ENCODE data around the gene PHTF1. TPM values are rescaled to one million over a fixed set of nuclear protein-coding genes. Genes with fewer than 3 reads are reported as not detected.

Gene PHTF1
- polyA plus RNA-seq, 1 donor (not counting 4 experiments of a cell fraction or from before 2014, with no cell fraction given), result 6.8 TPM

- TF ChIP-seq EZH2 (IDR thresholded peaks at IDR 0.05; ENCODE audit: low read length) (no peak), CTCF (optimal IDR thresholded peaks at IDR 0.05 in 1 of 3, IDR thresholded peaks at IDR 0.05 in 1 of 3, conservative IDR thresholded peaks at IDR 0.05 in 1 of 3; ENCODE audit: extremely low read depth in 1 of 3, insufficient read depth in 2 of 3, low read length in 3 of 3) (no peak)
- Histone ChIP-seq H3K27me3 (ENCODE audit: control insufficient read depth, extremely low read depth, insufficient read depth, low read length) (no peaks in the 10 kb centered on the region), H3K9me3 (ENCODE audit: control insufficient read depth, low read depth, low read length) (no peaks in the 10 kb centered on the region), H3K4me3 (ENCODE audit: control insufficient read depth in 2 of 3, extremely low read depth in 1 of 3, insufficient read depth in 2 of 3, low read depth in 1 of 3, low read length in 3 of 3) (no peak overlapping the region), H3K27ac (ENCODE audit: control insufficient read depth, insufficient read depth, low read length) (no peak overlapping the region), H4K20me1 (ENCODE audit: control insufficient read depth, extremely low read depth, insufficient read depth, low read length) (peaks cover 3% of the 10 kb centered on the region), H3K9ac (ENCODE audit: control insufficient read depth, extremely low read depth, insufficient read depth, low read length) (no peak overlapping the region), H3K36me3 (ENCODE audit: control insufficient read depth in 2 of 2, extremely low read depth in 1 of 2, insufficient read depth in 2 of 2, low read length in 2 of 2) (no peaks in the 10 kb centered on the region), H3K4me1 (ENCODE audit: control insufficient read depth, extremely low read depth, insufficient read depth, low read length) (peaks cover 10% of the 10 kb centered on the region), H2AFZ (ENCODE audit: control insufficient read depth, low read length) (no peak overlapping the region), H3K9me1 (ENCODE audit: control insufficient read depth, extremely low read depth, insufficient read depth, low read length) (peaks cover 5% of the 10 kb centered on the region), H3K4me2 (ENCODE audit: control insufficient read depth, extremely low read depth, insufficient read depth, low read depth, low read length) (no peak overlapping the region), H3K79me2 (ENCODE audit: control insufficient read depth, insufficient read depth, low read length) (peaks cover 30% of the 10 kb centered on the region)
- DNase-seq (ENCODE audit: low read depth, low spot score) (no peak), FAIRE-seq (no peak)
- dilution Hi-C loops (cut with MboI; ENCODE audit: extremely low pct_ligation_motif_present, low sequenced_read_pairs), result no loop called here
Measured at GRCh38 chr1:113782406-113782805, 23.1 kb upstream of the PHTF1 start.

- DNase-seq (ENCODE audit: low read depth, low spot score), result no peak
- no peak overlapping the region for H3K27ac ChIP-seq (ENCODE audit: control insufficient read depth, insufficient read depth, low read length)
Measured at GRCh38 chr1:113780374-113781146, 21.3 kb upstream of the PHTF1 start.

More at GRCh38 chr1:113780374-113781146, 21.3 kb upstream of the PHTF1 start:
- no peak overlapping the region for H3K4me3 ChIP-seq (ENCODE audit: control insufficient read depth in 2 of 3, extremely low read depth in 1 of 3, insufficient read depth in 2 of 3, low read depth in 1 of 3, low read length in 3 of 3)
- no peak overlapping the region for H3K9ac ChIP-seq (ENCODE audit: control insufficient read depth, extremely low read depth, insufficient read depth, low read length)
- H3K9me1 ChIP-seq (ENCODE audit: control insufficient read depth, extremely low read depth, insufficient read depth, low read length), result peaks cover 5% of the 10 kb centered on the region
- H4K20me1 ChIP-seq (ENCODE audit: control insufficient read depth, extremely low read depth, insufficient read depth, low read length), result peaks cover 3% of the 10 kb centered on the region
- H3K27me3 ChIP-seq (ENCODE audit: control insufficient read depth, extremely low read depth, insufficient read depth, low read length), result no peaks in the 10 kb centered on the region
- H3K36me3 ChIP-seq (ENCODE audit: control insufficient read depth in 2 of 2, extremely low read depth in 1 of 2, insufficient read depth in 2 of 2, low read length in 2 of 2), result peaks cover 1 to 5% of the 10 kb centered on the region in 2 experiments
- H3K4me1 ChIP-seq (ENCODE audit: control insufficient read depth, extremely low read depth, insufficient read depth, low read length), result peaks cover 10% of the 10 kb centered on the region
- no peak overlapping the region for H2AFZ ChIP-seq (ENCODE audit: control insufficient read depth, low read length)
- TF ChIP-seq CTCF (optimal IDR thresholded peaks at IDR 0.05 in 1 of 3, IDR thresholded peaks at IDR 0.05 in 1 of 3, conservative IDR thresholded peaks at IDR 0.05 in 1 of 3; ENCODE audit: extremely low read depth in 1 of 3, insufficient read depth in 2 of 3, low read length in 3 of 3) (no peak), EZH2 (IDR thresholded peaks at IDR 0.05; ENCODE audit: low read length) (no peak)
- FAIRE-seq, result no peak
- H3K4me2 ChIP-seq (ENCODE audit: control insufficient read depth, extremely low read depth, insufficient read depth, low read depth, low read length), result no peak overlapping the region
- no peaks in the 10 kb centered on the region for H3K9me3 ChIP-seq (ENCODE audit: control insufficient read depth, low read depth, low read length)
- dilution Hi-C loops (cut with MboI; ENCODE audit: extremely low pct_ligation_motif_present, low sequenced_read_pairs), result no loop called here
- H3K79me2 ChIP-seq (ENCODE audit: control insufficient read depth, insufficient read depth, low read length), result peaks cover 26% of the 10 kb centered on the region

All from keratinocyte (primary cell).